HCT116 (cell line): ENCODE data around the gene DNMT3A. TPM values are rescaled to one million over a fixed set of nuclear protein-coding genes. Genes with fewer than 3 reads are reported as not detected.

ENCODE experiments used
- ATAC-seq: fragments of 200-7000 bp; cut with Tn5 transposase; 2 replicates; pipeline ENCODE4 v1.9.1; 2020; ENCODE audit warnings: mild to moderate bottlenecking, moderate library complexity
- BruUV-seq: library from RNA; stranded (reverse); fragments of 400-500 nt; replicated peaks from 2 replicates; lab custom pipeline; 2021; lab: Mats Ljungman, UMichigan
- CTCF ChIA-PET: fragments of 300-600 bp; sonication (Branson Sonifier 250); formaldehyde crosslinking; loops from one replicate; lab custom pipeline; 2021; ENCODE audit warnings: antibody characterized with exemption; lab: Charles Lee
- POLR2A ChIA-PET: fragments of 300-600, 350-600 bp; sonication (Branson Sonifier 250); formaldehyde crosslinking; loops from one replicate; lab custom pipeline; 2021; ENCODE audit warnings: antibody characterized with exemption; lab: Charles Lee
- RAD21 ChIA-PET, 2 experiments: fragments of 300-600 bp; sonication (Branson Sonifier 250); formaldehyde crosslinking; loops; one replicate each; lab custom pipeline; 2023; ENCODE audit warnings: low total read pairs in 2 of 2; ENCODE audit not compliant: uncharacterized antibody in 2 of 2, unreplicated experiment in 2 of 2, low non-redundant PET in 1 of 2; lab: Charles Lee
- DNase-seq: peaks from one replicate; pipeline ENCODE4 v3.0.0-alpha.2; 2010; ENCODE audit warnings: low read depth, low spot score
- H2AFZ ChIP-seq: fragments of 200-600 bp; shearing (Covaris generic), sonication (generic); 2 replicates; pipeline ENCODE4 v1.6.1; 2017; ENCODE audit warnings: low read depth, mixed run types, mixed read lengths, antibody characterized with exemption, low read length; ENCODE audit not compliant: poor library complexity, severe bottlenecking
- H3K27ac ChIP-seq: 2 replicates; pipeline ENCODE4 v1.5.1; 2012; ENCODE audit warnings: low read depth, low read length
- H3K27me3 ChIP-seq: fragments of 200-600 bp; sonication (generic); 2 replicates; pipeline ENCODE4 v1.6.1; 2016; ENCODE audit warnings: mixed run types, low read length, mixed read lengths; ENCODE audit not compliant: insufficient read depth
- H3K36me3 ChIP-seq, 2 experiments: fragments of 200-500 bp in 1 of 2; fragments of 200-600 bp in 1 of 2; sonication (Bioruptor generic) in 1 of 2; sonication (generic) in 1 of 2; 2 replicates each; pipeline versions ENCODE4 v1.5.1 to v1.6.1; 2014 to 2016; ENCODE audit warnings: low read length in 2 of 2, inconsistent platforms in 1 of 2, mixed read lengths in 1 of 2, mixed run types in 1 of 2; ENCODE audit not compliant: insufficient read depth in 2 of 2, control insufficient read depth in 1 of 2
- H3K4me1 ChIP-seq, 2 experiments: fragments of 200-600 bp in 1 of 2; sonication (generic) in 1 of 2; 2 replicates each; pipeline versions ENCODE4 v1.5.1 to v1.6.1; 2012 to 2017; ENCODE audit warnings: low read length in 2 of 2, inconsistent platforms in 1 of 2, mild to moderate bottlenecking in 1 of 2, mixed read lengths in 1 of 2, mixed run types in 1 of 2, moderate library complexity in 1 of 2; ENCODE audit not compliant: insufficient read depth in 2 of 2, control insufficient read depth in 1 of 2
- H3K4me2 ChIP-seq: fragments of 200-600 bp; sonication (generic); 2 replicates; pipeline ENCODE4 v1.6.1; 2017; ENCODE audit warnings: mixed run types, low read length, mixed read lengths
- H3K4me3 ChIP-seq, 2 experiments: fragments of 200-600 bp in 1 of 2; sonication (generic) in 1 of 2; replicated peaks in 1 of 2; 2 replicates each; pipeline ENCODE4 v1.5.1; 2011 to 2016; ENCODE audit warnings: low read length in 2 of 2, control low read depth in 1 of 2, low read depth in 1 of 2, mild to moderate bottlenecking in 1 of 2, mixed read lengths in 1 of 2, mixed run types in 1 of 2
- H3K79me2 ChIP-seq: fragments of 200-600 bp; sonication (generic); 2 replicates; pipeline ENCODE4 v1.6.1; 2017; ENCODE audit warnings: mild to moderate bottlenecking, mixed run types, low read length, moderate library complexity, mixed read lengths; ENCODE audit not compliant: insufficient read depth
- H3K9ac ChIP-seq: fragments of 200-600 bp; sonication (generic); 2 replicates; pipeline ENCODE4 v1.6.1; 2016; ENCODE audit warnings: low read length, mixed read lengths
- H3K9me2 ChIP-seq: fragments of 200-600 bp; sonication (generic), shearing (Covaris generic); 2 replicates; pipeline ENCODE4 v1.6.1; 2017; ENCODE audit warnings: mixed run types, mild to moderate bottlenecking, moderate library complexity; ENCODE audit not compliant: insufficient read depth
- H3K9me3 ChIP-seq, 2 experiments: fragments of 200-500 bp in 1 of 2; fragments of 200-600 bp in 1 of 2; sonication (Bioruptor generic) in 1 of 2; sonication (generic) in 1 of 2; 2 replicates each; pipeline ENCODE4 v1.6.1; 2014 to 2017; ENCODE audit warnings: low read length in 2 of 2, mixed read lengths in 2 of 2, inconsistent platforms in 1 of 2, low read depth in 1 of 2, mild to moderate bottlenecking in 1 of 2, mixed run types in 1 of 2, moderate library complexity in 1 of 2; ENCODE audit not compliant: control insufficient read depth in 1 of 2, insufficient read depth in 1 of 2
- H4K20me1 ChIP-seq: fragments of 200-600 bp; sonication (generic), shearing (Covaris generic); 2 replicates; pipeline ENCODE4 v1.6.1; 2017; ENCODE audit warnings: mixed run types, mild to moderate bottlenecking, moderate library complexity; ENCODE audit not compliant: insufficient read depth
- EGR1 ChIP-seq: IDR thresholded peaks from 2 replicates; pipeline ENCODE4 v1.6.1; 2012; ENCODE audit warnings: low read depth
- POLR2A ChIP-seq: IDR thresholded peaks from 2 replicates; pipeline ENCODE4 v1.7.0; 2011; ENCODE audit warnings: borderline replicate concordance; ENCODE audit not compliant: insufficient read depth, insufficient read length; ENCODE audit errors: extremely low read depth
- POLR2AphosphoS5 ChIP-seq: IDR thresholded peaks from 2 replicates; pipeline ENCODE4 v1.6.1; 2011; ENCODE audit warnings: mild to moderate bottlenecking, low read depth, low read length, moderate library complexity
- SP1 ChIP-seq: IDR thresholded peaks from 2 replicates; pipeline ENCODE4 v1.6.1; 2012; ENCODE audit warnings: low read depth
- TCF7L2 ChIP-seq: IDR thresholded peaks from 2 replicates; pipeline ENCODE4 v1.7.0; 2011; ENCODE audit warnings: borderline replicate concordance, inconsistent platforms; ENCODE audit not compliant: insufficient read depth, insufficient read length; ENCODE audit errors: extremely low read depth
- ZFX ChIP-seq: fragments of 450-650 bp; IDR thresholded peaks from 2 replicates; pipeline ENCODE4 v1.6.1; 2017
- intact Hi-C: fragments of 100-400 bp; cut with micrococcal nuclease; formaldehyde crosslinking; loops from 2 replicates; pipeline ENCODE4 v1.10.0; 2022
- total RNA-seq: library from RNA; stranded (reverse); gene quantifications from one replicate; pipeline ENCODE4 v1.2.1, GENCODE V29; 2021; ENCODE audit not compliant: unreplicated experiment

Gene DNMT3A
- total RNA-seq, 1 experiment from 2014 or later, result 14.3 TPM

- Histone ChIP-seq H3K27ac (peak overlapping the region; percentile 47), H3K36me3 (no peaks in the 10 kb centered on the region), H2AFZ (peak overlapping the region; percentile 49), H3K79me2 (no peaks in the 10 kb centered on the region), H3K9ac (peak overlapping the region; percentile 33), H3K9me3 (no peaks in the 10 kb centered on the region), H3K4me2 (peak overlapping the region; percentile 66), H3K9me2 (no peaks in the 10 kb centered on the region), H3K27me3 (no peaks in the 10 kb centered on the region), H3K4me3 (peak overlapping the region; percentile 17 to 43), H3K4me1 (peaks cover 7 to 17% of the 10 kb centered on the region in 2 experiments), H4K20me1 (no peaks in the 10 kb centered on the region)
- POLR2A ChIA-PET, result interaction anchor here (1.4 kb wide), 1 partner anchor 15 kb away, joined by 3 read pairs; no protein-coding TSS in a partner anchor
- CTCF ChIA-PET, result no interaction called here
- intact Hi-C loops, result no loop called here
- DNase-seq (peak; percentile 12), ATAC-seq (peak; percentile 99)
- RAD21 ChIA-PET, result no interaction called here
- BruUV-seq, result no TSS peak
- TF ChIP-seq POLR2A (peak; percentile 72), EGR1 (peak; percentile 33; the same call in 1 of the 2 replicates), ZFX (peak; percentile 60; the same call in 1 of the 2 replicates), POLR2AphosphoS5 (peak; percentile 81), TCF7L2 (no peak)
Observed at GRCh38 chr2:25294573-25295462, 46.9 kb downstream of the DNMT3A start.

GRCh38 chr2:25293958-25294562 lies 47.7 kb downstream of the DNMT3A start:
- POLR2A ChIA-PET, result interaction anchor here (1.4 kb wide), 1 partner anchor 16 kb away, joined by 3 read pairs; no protein-coding TSS in a partner anchor
- RAD21 ChIA-PET, result no interaction called here
- Histone ChIP-seq H3K9me2 (no peaks in the 10 kb centered on the region), H3K27me3 (no peaks in the 10 kb centered on the region), H4K20me1 (no peaks in the 10 kb centered on the region), H3K9me3 (no peaks in the 10 kb centered on the region), H3K36me3 (no peaks in the 10 kb centered on the region), H3K27ac (no peak overlapping the region), H3K9ac (no peak overlapping the region), H3K4me1 (peaks cover 7 to 17% of the 10 kb centered on the region in 2 experiments), H3K4me3 (no peak overlapping the region), H3K4me2 (no peak overlapping the region), H3K79me2 (no peaks in the 10 kb centered on the region), H2AFZ (no peak overlapping the region)
- BruUV-seq, result no TSS peak
- ATAC-seq (no peak), DNase-seq (no peak)
- intact Hi-C loops, result no loop called here
- CTCF ChIA-PET, result no interaction called here
- no peak for TF ChIP-seq ZFX
- no peak for TF ChIP-seq SP1
